NCI-H1417 treated with DMSO at 0.1 percent for 48 hours (cell line): ENCODE results near the gene ATE1.
"Not testable (repeated sequence)": the region's sequence is repeated elsewhere in the genome, so short reads cannot be mapped to it uniquely, and the experiment has no call there.

Experiments used
- DNase-seq: peaks from one replicate; lab custom pipeline; 2025; lab: John Stamatoyannopoulos, UW

Gene ATE1

DNA sequence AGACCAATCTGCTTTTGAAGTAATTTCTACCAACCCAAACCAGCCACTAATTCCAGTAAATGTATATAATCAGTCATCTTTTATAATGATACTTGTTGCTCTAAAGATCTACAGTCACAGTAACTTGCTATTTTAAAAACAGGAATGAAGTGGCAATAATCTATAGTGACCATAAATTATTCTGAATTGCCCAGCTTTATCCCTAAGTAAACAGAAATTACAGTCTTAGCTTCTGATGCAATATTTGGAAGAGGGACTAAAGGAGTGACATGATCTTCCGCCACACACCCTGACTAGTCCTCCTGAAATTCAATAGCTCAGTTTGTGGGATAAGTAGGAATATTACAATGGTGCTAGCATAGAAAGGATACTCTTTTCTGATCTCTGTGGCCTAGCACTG is 96.1 kb downstream of the ATE1 start:
- no peak for DNase-seq

GRCh38 chr10:121831237-121831636 is 96.6 kb downstream of the ATE1 start:
- DNase-seq, result no peak

DNA sequence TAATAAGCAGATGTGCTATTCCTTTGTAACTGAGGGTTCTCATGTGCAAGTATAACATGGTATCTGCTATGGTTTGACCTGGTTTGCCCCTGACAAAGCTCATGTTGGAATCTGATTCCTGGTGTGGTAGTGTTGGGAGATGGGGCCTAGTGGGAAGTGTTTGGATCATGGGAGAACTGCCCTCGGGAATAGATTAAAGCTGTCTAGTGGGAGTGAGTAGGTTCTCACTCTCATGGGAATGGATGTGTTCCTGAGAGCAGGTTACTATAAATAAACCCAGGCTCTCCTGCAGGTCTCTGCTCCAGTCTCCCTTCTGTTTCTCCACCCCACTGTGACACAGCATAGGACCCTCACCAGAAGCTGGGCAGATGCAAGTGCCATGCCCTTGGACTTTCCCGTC is 97.7 kb downstream of the ATE1 start:
- DNase-seq, result no peak

DNA sequence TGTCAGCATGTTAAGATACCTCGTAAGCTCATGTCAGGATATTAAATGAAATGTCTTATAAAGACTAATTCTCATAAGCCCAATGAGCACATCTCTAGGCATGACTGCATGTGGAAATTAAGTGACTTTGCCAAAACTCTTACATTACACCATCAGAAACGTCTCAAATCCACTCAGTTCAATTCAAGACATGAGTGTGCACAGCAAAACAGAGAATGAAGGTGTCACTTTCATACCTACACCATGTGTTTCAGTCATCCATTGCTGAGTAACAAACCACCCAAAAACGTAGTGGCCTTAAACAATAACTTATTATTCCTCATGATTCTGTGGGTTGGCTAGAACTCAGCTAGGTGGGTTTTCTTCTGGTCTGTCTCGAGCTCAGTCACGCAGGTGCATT is 99.8 kb downstream of the ATE1 start:
- no peak for DNase-seq

- not testable (repeated sequence) for DNase-seq
These were observed 101.1 kb downstream of the ATE1 start for GRCh38 chr10:121826773-121827172.

GRCh38 chr10:121823993-121824463 is 103.8 kb downstream of the ATE1 start:
- DNase-seq, result no peak

DNA sequence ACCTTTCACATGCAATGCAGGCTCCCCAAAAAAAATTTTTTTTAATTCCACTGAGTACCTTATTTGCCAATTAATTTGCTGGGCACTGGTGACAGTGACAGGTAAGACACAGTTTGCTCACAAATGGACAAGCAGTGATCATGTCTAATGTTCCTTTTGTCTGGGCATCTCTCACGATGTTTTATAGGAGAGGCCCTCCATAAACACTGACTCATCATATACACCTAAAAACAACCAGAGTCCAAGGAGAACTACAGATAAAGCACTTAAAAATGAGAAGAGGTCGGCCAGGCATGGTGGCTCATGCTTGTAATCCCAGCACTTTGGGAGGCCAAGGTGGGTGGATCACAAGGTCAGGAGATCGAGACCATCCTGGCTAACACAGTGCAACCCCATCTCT is 105.1 kb downstream of the ATE1 start:
- DNase-seq, result no peak

GRCh38 chr10:121822180-121822579 is 105.7 kb downstream of the ATE1 start:
- DNase-seq, result no peak

DNA sequence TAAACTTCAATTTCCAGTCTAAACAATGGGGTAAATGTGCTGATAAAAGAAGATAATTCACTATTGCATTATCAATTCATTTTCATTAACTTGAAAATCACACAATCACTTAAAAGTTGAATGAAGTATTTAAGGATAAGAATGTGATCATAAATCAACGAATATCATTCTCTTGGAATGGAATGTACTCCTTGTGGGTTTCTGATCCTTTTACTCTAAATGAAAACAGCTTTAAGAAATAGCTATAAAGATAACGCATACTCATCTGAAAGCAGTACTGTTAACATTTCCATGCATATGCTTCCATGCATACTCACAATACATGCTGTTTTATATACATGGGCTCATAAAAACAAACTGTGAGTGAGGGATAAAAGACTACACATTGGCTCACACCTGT is 108.8 kb downstream of the ATE1 start:
- no peak for DNase-seq

GRCh38 chr10:121818599-121818998 is 109.2 kb downstream of the ATE1 start:
- no peak for DNase-seq

DNA sequence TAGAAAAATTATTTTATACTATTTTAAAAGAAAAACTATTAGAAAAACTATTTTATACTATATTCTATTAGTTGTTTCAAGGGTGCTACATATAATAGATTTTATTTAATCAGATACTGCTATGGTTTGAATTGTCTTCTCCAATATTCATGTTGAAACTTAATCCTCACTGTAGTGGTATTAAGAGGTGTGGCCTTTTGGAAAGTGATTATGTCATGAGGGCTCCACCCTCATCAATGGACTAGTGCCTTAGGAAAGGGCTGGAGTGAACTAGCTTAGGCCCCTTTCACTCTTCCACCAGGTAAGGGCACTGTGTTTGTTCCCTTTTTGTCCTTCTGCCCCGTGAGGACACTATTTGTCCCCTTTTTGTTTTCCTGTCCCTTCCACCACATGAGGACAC is 111.6 kb downstream of the ATE1 start:
- no peak for DNase-seq

DNA sequence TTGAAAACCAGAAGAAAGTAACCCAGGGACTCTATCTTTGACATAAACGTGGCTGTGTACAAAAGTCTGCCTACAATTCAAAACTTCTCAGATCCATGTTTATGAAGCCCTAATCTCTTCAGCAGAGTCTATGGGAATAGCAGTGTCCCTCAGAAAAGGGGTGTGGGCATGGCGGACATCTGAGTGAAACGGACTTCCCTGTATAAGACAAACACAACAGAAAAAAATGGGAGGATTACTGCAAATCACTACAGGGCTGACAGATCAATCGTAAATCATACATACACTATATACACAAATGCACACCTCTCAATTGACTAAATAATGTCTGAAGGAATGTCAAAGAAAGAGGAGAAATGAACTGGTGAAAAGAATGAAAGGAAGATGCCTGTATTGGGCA is 114.0 kb downstream of the ATE1 start:
- DNase-seq, result no peak

GRCh38 chr10:121813211-121813815 is 114.5 kb downstream of the ATE1 start:
- DNase-seq, result no peak

DNA sequence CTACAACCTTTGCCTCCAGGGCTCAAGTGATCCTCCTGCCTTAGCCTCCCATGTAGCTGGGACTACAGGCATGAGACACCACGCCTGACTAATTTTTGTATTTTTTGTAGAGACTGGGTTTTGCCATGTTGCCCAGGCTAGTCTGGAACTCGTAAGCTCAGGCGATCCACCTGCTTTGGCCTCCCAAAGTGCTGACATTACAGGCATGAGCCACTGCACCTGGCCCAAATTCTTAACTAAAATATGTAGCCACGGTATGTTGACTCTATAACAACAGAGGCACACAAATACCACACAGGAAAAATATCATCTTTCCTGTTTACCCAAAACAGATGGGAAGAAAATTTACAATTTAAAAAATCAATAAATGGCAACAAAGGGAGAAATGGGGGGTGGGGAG is 115.8 kb downstream of the ATE1 start:
- no peak for DNase-seq

DNA sequence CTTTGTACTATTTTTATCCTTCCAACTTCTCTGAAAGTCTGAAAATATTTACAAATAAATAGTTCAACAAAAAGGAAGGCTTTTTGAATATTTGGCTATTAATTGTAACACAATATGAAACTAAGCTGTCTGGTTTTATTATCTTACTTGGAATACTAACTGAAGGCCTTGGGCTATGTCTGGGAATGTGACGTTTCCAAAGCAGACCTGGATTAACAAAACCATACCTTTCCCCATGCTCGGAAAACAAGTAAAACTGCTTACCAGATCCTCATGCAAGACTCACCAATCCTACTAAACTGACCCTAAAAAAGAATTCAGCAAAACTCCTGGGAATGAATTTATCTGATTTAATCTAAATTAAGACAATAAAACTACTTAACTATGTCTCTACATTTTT is 116.4 kb downstream of the ATE1 start:
- DNase-seq, result no peak

GRCh38 chr10:121808835-121809234 is 119.0 kb downstream of the ATE1 start:
- no peak for DNase-seq

DNA sequence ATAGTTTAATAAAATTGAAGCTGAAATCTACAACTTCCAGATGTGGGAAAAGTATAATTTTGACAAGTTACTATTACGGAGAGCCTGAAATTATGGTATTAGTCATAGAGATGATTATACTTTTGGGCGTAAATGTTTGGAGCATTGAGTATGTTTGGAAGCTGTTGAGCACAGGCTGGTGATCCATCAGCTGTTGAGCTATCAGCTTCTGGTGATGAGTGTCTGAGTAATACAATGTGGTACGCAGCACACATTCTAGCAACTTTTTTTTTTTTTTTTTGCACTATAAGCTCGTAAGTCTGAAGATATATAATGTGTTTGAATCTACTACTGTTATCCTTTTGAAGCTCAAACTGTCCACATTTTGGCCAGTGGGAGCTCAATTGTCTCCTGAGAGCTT is 123.4 kb downstream of the ATE1 start:
- DNase-seq, result no peak

DNA sequence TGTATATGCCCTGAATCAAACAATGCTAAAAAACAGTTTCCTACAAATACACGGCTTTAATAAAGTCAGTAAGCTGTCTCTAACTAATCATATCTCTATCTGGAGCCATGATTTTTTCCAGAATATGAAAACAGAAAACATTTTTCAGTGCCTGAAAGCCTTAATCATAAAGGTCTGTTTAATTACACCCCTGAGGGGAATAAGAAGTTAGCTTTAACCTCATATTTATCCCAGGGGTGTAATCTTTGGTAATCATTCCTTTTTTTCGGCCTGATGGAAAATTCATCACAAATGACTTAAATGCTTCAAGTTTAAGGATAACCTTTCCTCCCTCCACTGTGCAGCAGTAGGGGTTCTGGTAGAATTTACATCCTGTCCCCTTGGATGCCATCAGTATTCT is 124.2 kb downstream of the ATE1 start:
- no peak for DNase-seq

DNA sequence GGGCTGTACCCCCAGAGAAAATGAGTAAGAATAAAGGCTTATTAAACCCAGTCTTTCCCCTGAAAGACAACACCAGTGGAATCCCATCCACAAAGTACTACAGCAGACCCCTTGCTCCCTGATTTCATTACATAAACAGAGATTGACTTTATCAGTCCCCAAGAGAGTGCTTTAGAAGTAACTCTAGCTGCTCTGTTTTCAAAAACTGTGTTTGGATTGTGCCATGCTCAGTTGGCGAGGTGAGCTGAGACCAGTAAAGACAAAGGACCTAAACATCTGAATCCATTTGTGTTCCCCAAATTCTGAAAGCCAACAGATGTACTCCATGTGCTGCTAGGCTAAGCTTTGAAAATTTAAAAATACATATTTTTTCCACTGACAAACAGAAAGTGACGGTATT is 127.0 kb downstream of the ATE1 start:
- no peak for DNase-seq

DNA sequence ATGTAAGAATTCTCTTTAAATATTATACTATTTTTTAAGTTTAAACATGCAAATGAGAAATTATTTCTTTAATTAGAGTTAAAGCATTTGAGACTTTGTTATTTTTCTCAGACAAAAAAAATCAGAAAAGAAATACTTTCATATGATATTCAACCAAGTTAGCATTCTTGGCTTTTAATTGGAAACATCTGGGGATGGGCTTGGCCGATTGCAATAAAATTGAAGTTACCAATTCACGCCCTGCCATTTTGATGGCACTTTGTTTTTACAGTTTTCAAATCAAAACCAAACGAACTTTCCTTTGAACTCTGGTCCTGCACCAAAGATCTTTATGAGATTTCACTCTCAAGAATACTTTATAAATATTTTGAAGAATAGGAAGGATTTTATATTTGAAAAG is 127.7 kb downstream of the ATE1 start:
- no peak for DNase-seq

- no peak for DNase-seq
These were observed 130.3 kb downstream of the ATE1 start for GRCh38 chr10:121797490-121797889.

DNA sequence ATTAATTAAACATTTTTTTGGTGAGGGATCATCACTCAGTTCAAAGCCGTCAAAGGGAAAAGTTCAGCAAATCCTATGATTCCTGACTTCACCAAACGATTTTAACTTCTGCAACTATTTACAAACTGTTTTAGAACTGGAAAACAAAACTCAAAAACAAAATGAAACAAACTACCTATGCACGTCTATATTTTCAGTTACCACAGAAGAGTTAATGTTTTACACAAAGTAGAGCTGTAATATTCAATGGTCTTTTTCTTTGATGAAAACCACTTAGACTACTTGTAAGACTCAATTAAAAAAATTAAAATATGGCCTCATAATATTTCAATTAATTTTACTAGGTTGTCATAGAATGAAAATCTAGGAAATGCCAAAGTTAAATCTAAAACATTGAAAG is 131.5 kb downstream of the ATE1 start:
- DNase-seq, result no peak

- no peak for DNase-seq
These were observed 135.6 kb downstream of the ATE1 start for GRCh38 chr10:121792198-121792597.

DNA sequence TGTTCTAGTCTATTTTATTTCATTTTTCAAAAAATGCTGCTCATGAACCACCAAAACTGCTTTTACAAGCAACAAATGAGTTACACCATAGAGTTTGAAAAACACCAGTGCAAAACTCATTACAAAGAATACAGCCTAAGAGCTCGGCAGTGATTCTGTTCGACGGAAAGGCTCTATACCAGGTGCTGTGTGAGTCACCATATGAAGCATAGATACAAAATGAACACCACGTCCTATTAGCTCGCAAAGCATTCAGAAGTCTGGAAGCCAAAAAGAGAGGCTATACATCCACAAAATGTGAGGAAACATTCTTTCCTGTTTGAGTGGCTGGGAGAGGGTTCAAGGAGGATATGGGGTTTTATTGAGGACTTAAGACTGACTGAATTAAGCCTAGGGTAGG is 136.1 kb downstream of the ATE1 start:
- DNase-seq, result no peak

DNA sequence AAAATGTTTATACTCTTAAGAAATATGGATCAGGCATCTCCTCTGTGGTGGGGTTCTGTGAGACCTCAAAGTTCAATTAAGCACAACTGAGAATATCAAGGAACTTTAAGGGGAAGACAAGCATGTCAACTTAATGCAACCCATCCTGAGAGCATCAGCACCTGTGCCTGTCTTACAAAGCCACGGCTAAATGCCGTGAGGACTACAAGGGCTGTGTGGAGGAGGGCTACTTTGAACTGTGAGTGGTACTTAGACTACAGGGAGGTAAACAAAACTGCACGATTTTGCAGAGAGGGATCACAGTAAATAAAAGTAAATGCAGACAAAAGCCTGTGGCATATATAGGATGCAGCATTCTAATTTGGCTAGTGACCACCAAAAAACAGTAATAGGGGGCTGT is 139.1 kb downstream of the ATE1 start:
- DNase-seq, result peak; percentile 10
